A673 (cell line): ENCODE results near the gene IL21R. TPM values are rescaled to one million over a fixed set of nuclear protein-coding genes. Genes with fewer than 3 reads are reported as not detected.

Experiments
- BruUV-seq: library from RNA; stranded (reverse); fragments of 400-500 nt; replicated peaks from 2 replicates; lab custom pipeline; 2021; lab: Mats Ljungman, UMichigan
- CTCF ChIA-PET: fragments of 300-600 bp; sonication (Branson Sonifier 250); formaldehyde crosslinking; loops from one replicate; lab custom pipeline; 2022; ENCODE audit warnings: antibody characterized with exemption; lab: Charles Lee
- POLR2A ChIA-PET: fragments of 300-600 bp; sonication (Branson Sonifier 250); formaldehyde crosslinking; loops from one replicate; lab custom pipeline; 2022; ENCODE audit warnings: antibody characterized with exemption; ENCODE audit not compliant: low non-redundant PET; lab: Charles Lee
- DNase-seq: peaks from one replicate; pipeline ENCODE4 v3.0.0-alpha.2; 2015; ENCODE audit warnings: low spot score
- H3K27ac ChIP-seq: fragments of 200-600 bp; sonication (generic); 2 replicates; pipeline ENCODE4 v1.5.1; 2016; ENCODE audit warnings: mixed run types, low read depth, mild to moderate bottlenecking, mixed read lengths, antibody characterized with exemption, low read length; ENCODE audit not compliant: poor library complexity, severe bottlenecking
- H3K27me3 ChIP-seq: fragments of 200-600 bp; sonication (generic); replicated peaks from 2 replicates; pipeline ENCODE4 v1.6.1; 2017; ENCODE audit warnings: mixed run types, low read depth, mild to moderate bottlenecking, mixed read lengths, antibody characterized with exemption, low read length; ENCODE audit not compliant: insufficient read depth, poor library complexity
- H3K36me3 ChIP-seq: fragments of 200-600 bp; sonication (generic); 2 replicates; pipeline ENCODE4 v1.6.1; 2016; ENCODE audit warnings: mixed run types, mild to moderate bottlenecking, mixed read lengths, antibody characterized with exemption, low read length; ENCODE audit not compliant: insufficient read depth, poor library complexity, severe bottlenecking
- H3K4me1 ChIP-seq: fragments of 200-600 bp; sonication (generic); 2 replicates; pipeline ENCODE4 v1.6.1; 2017; ENCODE audit warnings: mixed run types, mild to moderate bottlenecking, mixed read lengths, antibody characterized with exemption, low read length; ENCODE audit not compliant: insufficient read depth, poor library complexity, severe bottlenecking
- H3K4me3 ChIP-seq: fragments of 200-600 bp; sonication (generic); 2 replicates; pipeline ENCODE4 v1.5.1; 2016; ENCODE audit warnings: low read depth, mixed run types, mild to moderate bottlenecking, mixed read lengths, low read length; ENCODE audit not compliant: poor library complexity, severe bottlenecking
- H3K9me3 ChIP-seq: fragments of 200-600 bp; sonication (generic); 2 replicates; pipeline ENCODE4 v1.6.1; 2016; ENCODE audit warnings: mixed run types, low read depth, mild to moderate bottlenecking, mixed read lengths, antibody characterized with exemption, low read length; ENCODE audit not compliant: poor library complexity, severe bottlenecking
- EZH2 ChIP-seq: fragments of 200-600 bp; sonication (generic); IDR thresholded peaks from 2 replicates; pipeline ENCODE4 v1.6.1; 2017; ENCODE audit warnings: borderline replicate concordance, low read depth, mild to moderate bottlenecking, mixed read lengths, antibody characterized with exemption, low read length; ENCODE audit not compliant: poor library complexity, severe bottlenecking
- intact Hi-C: fragments of 100-400 bp; cut with micrococcal nuclease; formaldehyde crosslinking; loops from one replicate; pipeline ENCODE4 v1.10.0; 2022; ENCODE audit not compliant: unreplicated experiment
- total RNA-seq: library from RNA; stranded (reverse); gene quantifications from 2 replicates; pipeline ENCODE4 v1.2.3, GENCODE V29; 2021
- TF ChIP-seq, protein P1 (sequence below): fragments of 300-800, 200-600 bp; sonication (generic); conservative IDR thresholded peaks from 2 replicates; pipeline ENCODE4 v1.5.1; 2017; ENCODE audit warnings: low read depth, mild to moderate bottlenecking, antibody characterized with exemption, low read length, moderate library complexity, mixed read lengths

IL21R gene
- total RNA-seq, 1 experiment from 2014 or later, result 0.19 TPM

DNA sequence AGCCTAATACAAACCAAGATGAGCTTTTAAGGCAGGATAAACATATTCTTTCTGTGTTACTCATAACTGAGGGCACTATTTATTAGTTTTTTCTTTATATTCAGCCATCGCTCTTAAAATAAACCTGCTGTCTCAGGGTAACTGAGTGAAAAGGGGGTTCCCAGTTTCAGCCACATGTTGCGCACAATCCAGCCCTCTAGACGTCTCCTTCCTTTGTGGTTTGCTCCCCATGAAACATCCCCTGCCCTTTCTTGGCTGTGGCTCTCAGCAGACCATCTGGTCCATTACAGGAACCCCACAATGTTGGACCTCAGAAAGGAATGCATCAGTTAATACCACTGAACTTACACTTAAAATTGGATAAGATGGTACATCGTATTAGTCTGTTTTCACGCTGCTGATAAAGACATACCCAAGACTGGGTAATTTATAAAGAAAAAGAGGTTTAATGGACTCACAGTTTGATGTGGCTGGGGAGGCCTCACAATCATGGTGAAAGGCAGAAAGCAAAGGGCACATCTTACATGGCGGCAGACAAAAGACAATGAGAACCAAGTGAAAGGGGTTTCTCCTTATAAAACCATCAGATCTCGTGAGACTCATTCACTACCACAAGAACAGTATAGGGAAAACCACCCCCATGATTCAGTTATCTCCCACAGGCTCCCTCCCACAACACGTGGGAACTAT, 12.6 kb upstream of the IL21R start:
- no TSS peak for BruUV-seq
- POLR2A ChIA-PET, result no interaction called here
- no peak overlapping the region for H3K27ac ChIP-seq
- H3K9me3 ChIP-seq, result no peaks in the 10 kb centered on the region
- no peak overlapping the region for H3K4me3 ChIP-seq
- H3K27me3 ChIP-seq, result no peaks in the 10 kb centered on the region
- DNase-seq, result no peak
- H3K36me3 ChIP-seq, result no peaks in the 10 kb centered on the region
- H3K4me1 ChIP-seq, result no peaks in the 10 kb centered on the region
- TF ChIP-seq, protein P1, sequence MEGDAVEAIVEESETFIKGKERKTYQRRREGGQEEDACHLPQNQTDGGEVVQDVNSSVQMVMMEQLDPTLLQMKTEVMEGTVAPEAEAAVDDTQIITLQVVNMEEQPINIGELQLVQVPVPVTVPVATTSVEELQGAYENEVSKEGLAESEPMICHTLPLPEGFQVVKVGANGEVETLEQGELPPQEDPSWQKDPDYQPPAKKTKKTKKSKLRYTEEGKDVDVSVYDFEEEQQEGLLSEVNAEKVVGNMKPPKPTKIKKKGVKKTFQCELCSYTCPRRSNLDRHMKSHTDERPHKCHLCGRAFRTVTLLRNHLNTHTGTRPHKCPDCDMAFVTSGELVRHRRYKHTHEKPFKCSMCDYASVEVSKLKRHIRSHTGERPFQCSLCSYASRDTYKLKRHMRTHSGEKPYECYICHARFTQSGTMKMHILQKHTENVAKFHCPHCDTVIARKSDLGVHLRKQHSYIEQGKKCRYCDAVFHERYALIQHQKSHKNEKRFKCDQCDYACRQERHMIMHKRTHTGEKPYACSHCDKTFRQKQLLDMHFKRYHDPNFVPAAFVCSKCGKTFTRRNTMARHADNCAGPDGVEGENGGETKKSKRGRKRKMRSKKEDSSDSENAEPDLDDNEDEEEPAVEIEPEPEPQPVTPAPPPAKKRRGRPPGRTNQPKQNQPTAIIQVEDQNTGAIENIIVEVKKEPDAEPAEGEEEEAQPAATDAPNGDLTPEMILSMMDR, result no peak
- no peak for TF ChIP-seq EZH2
- CTCF ChIA-PET, result no interaction called here
- intact Hi-C loops, result no loop called here

DNA sequence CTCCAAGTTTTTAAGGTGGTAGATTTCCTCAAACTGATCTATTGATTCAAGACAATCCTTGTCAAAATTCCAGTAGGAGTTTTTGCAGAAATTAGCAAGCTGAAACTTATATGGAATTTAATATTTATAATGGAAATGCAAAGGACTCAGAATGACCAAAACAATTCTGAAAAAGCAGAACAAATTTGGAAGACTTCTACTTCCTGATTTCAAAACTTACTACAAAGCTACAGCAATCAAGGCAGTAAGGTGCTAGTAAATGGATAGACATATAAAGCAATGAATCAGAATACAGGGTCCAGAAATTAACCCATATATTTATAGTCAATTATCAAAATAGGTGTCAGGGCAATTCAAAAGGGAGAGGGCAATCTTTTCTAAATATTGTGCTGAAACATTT, 11.8 kb upstream of the IL21R start:
- no peaks in the 10 kb centered on the region for H3K36me3 ChIP-seq
- TF ChIP-seq, protein P1, result no peak
- no peak for TF ChIP-seq EZH2
- no peak for DNase-seq
- H3K4me1 ChIP-seq, result no peaks in the 10 kb centered on the region
- no peaks in the 10 kb centered on the region for H3K27me3 ChIP-seq
- ChIA-PET CTCF (no interaction called here), POLR2A (no interaction called here)
- peaks cover 3% of the 10 kb centered on the region for H3K9me3 ChIP-seq
- intact Hi-C loops, result no loop called here
- no peak overlapping the region for H3K4me3 ChIP-seq
- BruUV-seq, result no TSS peak
- H3K27ac ChIP-seq, result no peak overlapping the region

DNA sequence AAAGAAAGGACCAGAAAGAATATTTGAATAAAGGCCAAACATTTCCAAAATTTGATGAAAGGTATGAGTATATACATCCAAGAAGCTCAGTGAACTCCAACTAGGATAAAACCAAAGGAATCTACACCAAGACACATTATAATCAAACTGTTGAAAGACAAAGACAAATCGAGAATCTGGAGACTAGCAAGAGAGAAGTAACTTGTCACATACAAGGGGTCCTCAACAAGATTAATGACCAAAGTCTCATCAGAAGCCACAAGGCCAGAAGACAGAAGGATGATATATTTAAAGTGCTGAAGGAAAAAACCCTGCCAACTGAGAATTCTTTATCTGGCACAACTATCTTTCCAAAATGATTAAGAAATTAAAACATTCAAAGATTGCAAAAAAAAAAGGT, 9.3 kb upstream of the IL21R start:
- DNase-seq, result no peak
- Histone ChIP-seq H3K36me3 (no peaks in the 10 kb centered on the region), H3K4me1 (no peaks in the 10 kb centered on the region), H3K9me3 (peaks cover 3% of the 10 kb centered on the region), H3K4me3 (no peak overlapping the region), H3K27me3 (no peaks in the 10 kb centered on the region), H3K27ac (no peak overlapping the region)
- TF ChIP-seq EZH2, result no peak
- TF ChIP-seq, protein P1, result no peak
- BruUV-seq, result no TSS peak
- intact Hi-C loops, result no loop called here
- ChIA-PET POLR2A (no interaction called here), CTCF (no interaction called here)
